ENCODE results near the gene ALAS1. TPM values are rescaled to one million over a fixed set of nuclear protein-coding genes. Genes with fewer than 3 reads are reported as not detected.

Gene ALAS1
- total and polyA plus RNA-seq, 2 of the 13 experiments (the other 11 are each of a cell fraction or from before 2014, with no cell fraction given), result 36.0 to 43.2 TPM

DNA sequence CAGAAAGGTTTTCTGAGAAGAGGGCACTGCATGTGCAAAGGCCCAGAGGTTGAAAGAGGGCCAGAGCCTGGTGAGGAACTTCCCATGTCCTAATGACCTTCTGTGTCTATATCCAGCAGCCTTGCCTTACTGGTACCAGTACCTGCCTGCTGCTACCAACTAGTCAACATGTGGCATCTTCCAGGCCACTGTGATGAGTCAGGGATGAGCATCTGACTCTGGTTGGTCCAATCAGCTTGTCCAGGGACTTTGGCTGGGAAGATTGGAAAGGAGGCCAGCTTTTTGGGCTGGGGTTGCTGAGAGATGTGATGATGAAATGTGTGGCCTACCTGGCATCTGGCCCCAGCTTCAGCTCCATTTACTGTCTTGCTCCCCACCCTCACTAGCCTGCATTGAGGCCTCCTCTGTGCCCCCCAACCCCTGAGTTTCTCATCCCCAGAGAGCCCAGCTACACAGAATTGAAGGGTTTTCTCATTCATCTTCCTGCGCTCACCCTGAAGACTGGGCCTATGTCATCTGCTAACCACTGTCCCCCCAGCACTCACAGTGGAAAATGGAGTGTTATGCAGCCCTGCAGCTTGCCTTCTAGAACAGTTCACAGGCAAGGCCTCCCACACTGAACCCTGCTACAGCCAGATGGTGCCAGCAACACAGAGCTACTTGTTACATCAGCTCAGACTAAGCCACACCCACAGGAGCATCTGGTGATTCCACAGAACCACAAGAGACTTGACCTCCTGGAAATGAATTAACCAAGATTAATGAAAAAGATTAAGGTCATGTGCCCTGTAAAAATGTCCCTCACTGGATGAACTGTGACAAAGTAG is 42.3 kb downstream of the ALAS1 start (continued):
- TF ChIP-seq FOXA1 (IDR thresholded peaks at IDR 0.05), result no peak
- TF ChIP-seq FOXA1 (CRISPR knock-in tag; IDR thresholded peaks at IDR 0.05), result 0 out of 2 replicates have a peak, but pooled peaks have one; percentile 5
- no peak for TF ChIP-seq TP53 (CRISPR knock-in tag; conservative IDR thresholded peaks at IDR 0.05)
- TF ChIP-seq ZEB1 (IDR thresholded peaks at IDR 0.05; ENCODE audit: insufficient replicate concordance, low read depth), result no peak
- TF ChIP-seq ZNF224 (CRISPR knock-in tag; IDR thresholded peaks at IDR 0.05), result no peak
- TF ChIP-seq MTA3 (CRISPR knock-in tag; IDR thresholded peaks at IDR 0.05), result no peak
- TF ChIP-seq UBTF (CRISPR knock-in tag; IDR thresholded peaks at IDR 0.05), result 0 out of 2 replicates have a peak, but pooled peaks have one; percentile 28
- TF ChIP-seq HMG20B (CRISPR knock-in tag; conservative IDR thresholded peaks at IDR 0.05), result no peak
- no peak for TF ChIP-seq JDP2 (CRISPR knock-in tag; IDR thresholded peaks at IDR 0.05; ENCODE audit: borderline replicate concordance)
- TF ChIP-seq PCBP2 (optimal IDR thresholded peaks at IDR 0.05; ENCODE audit: low read depth, low read length, poor library complexity, severe bottlenecking), result no peak
- TF ChIP-seq ELF3 (CRISPR knock-in tag; IDR thresholded peaks at IDR 0.05), result no peak
- TF ChIP-seq RFXAP (CRISPR knock-in tag; IDR thresholded peaks at IDR 0.05; ENCODE audit: borderline replicate concordance), result no peak
- TF ChIP-seq ZNF672 (CRISPR knock-in tag; IDR thresholded peaks at IDR 0.05), result no peak
- TF ChIP-seq ZFY (CRISPR knock-in tag; IDR thresholded peaks at IDR 0.05), result 0 out of 2 replicates have a peak, but pooled peaks have one; percentile 44
- no peak for TF ChIP-seq ZNF234 (CRISPR knock-in tag; conservative IDR thresholded peaks at IDR 0.05)
- no peak for TF ChIP-seq NFAT5 (CRISPR knock-in tag; IDR thresholded peaks at IDR 0.05)
- TF ChIP-seq ZNF530 (CRISPR knock-in tag; IDR thresholded peaks at IDR 0.05; ENCODE audit: low read depth), result no peak
- TF ChIP-seq RFXANK (CRISPR knock-in tag; IDR thresholded peaks at IDR 0.05), result no peak
- no peak for TF ChIP-seq ZNF607 (CRISPR knock-in tag; IDR thresholded peaks at IDR 0.05; ENCODE audit: borderline replicate concordance)
- TF ChIP-seq HMG20A (CRISPR knock-in tag; IDR thresholded peaks at IDR 0.05; ENCODE audit: borderline replicate concordance), result no peak
- TF ChIP-seq TFDP2 (CRISPR knock-in tag; IDR thresholded peaks at IDR 0.05), result no peak
- TF ChIP-seq REXO4 (CRISPR knock-in tag; IDR thresholded peaks at IDR 0.05; ENCODE audit: borderline replicate concordance), result no peak
- TF ChIP-seq ZFP36L1 (CRISPR knock-in tag; IDR thresholded peaks at IDR 0.05), result no peak

Measured in HepG2 (cell line).